Peyer's patch (tissue), 4 donors: ENCODE data around the gene DBP.

ENCODE experiments used
- POLR2A ChIP-seq, 2 donors: fragments of 450-650 bp; IDR thresholded peaks; one replicate each; pipeline ENCODE4 v1.5.1; 2017; ENCODE audit warnings: antibody characterized with exemption in 2 of 2, mild to moderate bottlenecking in 2 of 2, moderate library complexity in 2 of 2
- TF ChIP-seq, protein P1 (sequence below), 6 experiments: fragments of 450-650 bp in 4 of 6; fragments of 200-600 bp in 2 of 6; sonication (generic) in 1 of 6; IDR thresholded peaks; one replicate each; pipeline ENCODE4 v1.5.1; 2017 to 2019; ENCODE audit warnings: antibody characterized with exemption in 6 of 6, mild to moderate bottlenecking in 3 of 6, moderate library complexity in 1 of 6

DNA sequence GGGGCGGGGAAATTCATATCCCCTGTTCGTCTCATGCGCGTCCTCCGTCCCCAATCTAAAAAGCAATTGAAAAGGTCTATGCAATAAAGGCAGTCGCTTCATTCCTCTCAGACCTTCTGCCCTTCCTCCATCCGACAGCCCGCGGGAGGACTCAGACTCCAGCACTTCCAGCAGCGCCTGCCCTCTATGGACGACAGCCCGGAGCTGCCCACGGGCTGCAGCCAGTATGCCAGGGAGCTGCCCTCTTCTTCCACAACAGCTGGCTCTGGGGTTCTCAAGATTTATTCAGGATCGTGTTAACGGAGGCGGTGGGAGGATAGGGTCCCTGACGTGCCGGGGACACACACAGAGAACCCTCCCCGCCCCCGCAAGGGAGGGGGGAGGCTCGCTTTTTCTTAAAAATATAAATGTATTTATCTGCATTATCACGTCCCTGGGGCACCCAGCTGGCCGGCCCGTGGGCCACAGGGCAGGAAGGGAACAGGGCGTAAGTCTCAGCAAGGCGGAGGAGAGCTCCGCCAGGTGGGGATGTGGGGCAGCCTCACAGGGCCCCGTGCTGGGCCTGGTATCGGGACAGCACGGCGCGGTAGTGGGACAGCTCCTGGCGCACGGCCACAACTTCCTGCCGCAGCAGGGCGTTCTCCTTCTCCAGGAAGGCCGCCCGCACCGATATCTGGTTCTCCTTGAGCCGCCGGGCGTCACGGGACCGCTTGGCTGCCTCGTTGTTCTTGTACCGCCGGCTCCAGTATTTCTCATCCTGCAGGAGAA, 6.7 kb downstream of the DBP start:
- TF ChIP-seq, protein P1, sequence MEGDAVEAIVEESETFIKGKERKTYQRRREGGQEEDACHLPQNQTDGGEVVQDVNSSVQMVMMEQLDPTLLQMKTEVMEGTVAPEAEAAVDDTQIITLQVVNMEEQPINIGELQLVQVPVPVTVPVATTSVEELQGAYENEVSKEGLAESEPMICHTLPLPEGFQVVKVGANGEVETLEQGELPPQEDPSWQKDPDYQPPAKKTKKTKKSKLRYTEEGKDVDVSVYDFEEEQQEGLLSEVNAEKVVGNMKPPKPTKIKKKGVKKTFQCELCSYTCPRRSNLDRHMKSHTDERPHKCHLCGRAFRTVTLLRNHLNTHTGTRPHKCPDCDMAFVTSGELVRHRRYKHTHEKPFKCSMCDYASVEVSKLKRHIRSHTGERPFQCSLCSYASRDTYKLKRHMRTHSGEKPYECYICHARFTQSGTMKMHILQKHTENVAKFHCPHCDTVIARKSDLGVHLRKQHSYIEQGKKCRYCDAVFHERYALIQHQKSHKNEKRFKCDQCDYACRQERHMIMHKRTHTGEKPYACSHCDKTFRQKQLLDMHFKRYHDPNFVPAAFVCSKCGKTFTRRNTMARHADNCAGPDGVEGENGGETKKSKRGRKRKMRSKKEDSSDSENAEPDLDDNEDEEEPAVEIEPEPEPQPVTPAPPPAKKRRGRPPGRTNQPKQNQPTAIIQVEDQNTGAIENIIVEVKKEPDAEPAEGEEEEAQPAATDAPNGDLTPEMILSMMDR (IDR thresholded peaks at IDR 0.05) = peak in 3 of 6 experiments; percentile 23 to 36 (median 24)
- TF ChIP-seq POLR2A (IDR thresholded peaks at IDR 0.05) = peak; percentile 4 to 5
